DND-41 (cell line): Measurements from ENCODE around the gene GRIN2A.

Source experiments
- CTCF ChIP-seq: IDR thresholded peaks from 2 replicates; pipeline ENCODE4 v1.5.1; 2012; ENCODE audit warnings: borderline replicate concordance, low read length, moderate library complexity, mild to moderate bottlenecking; ENCODE audit not compliant: poor library complexity, severe bottlenecking; ENCODE audit errors: extremely low read depth
- EZH2 ChIP-seq: IDR thresholded peaks from 3 replicates; pipeline ENCODE4 v1.6.1; 2012; ENCODE audit warnings: borderline replicate concordance, low read depth, mild to moderate bottlenecking, moderate library complexity, low read length, inconsistent platforms; ENCODE audit not compliant: severe bottlenecking

- TF ChIP-seq CTCF (no peak), EZH2 (no peak)
Observed at GRCh38 chr16:9757687-9758086, 424.5 kb downstream of the GRIN2A start.
